ENCODE data around the gene HSDL2.
"Not testable (repeated sequence)": the region's sequence is repeated elsewhere in the genome, so short reads cannot be mapped to it uniquely, and the experiment has no call there.

Gene HSDL2

DNA sequence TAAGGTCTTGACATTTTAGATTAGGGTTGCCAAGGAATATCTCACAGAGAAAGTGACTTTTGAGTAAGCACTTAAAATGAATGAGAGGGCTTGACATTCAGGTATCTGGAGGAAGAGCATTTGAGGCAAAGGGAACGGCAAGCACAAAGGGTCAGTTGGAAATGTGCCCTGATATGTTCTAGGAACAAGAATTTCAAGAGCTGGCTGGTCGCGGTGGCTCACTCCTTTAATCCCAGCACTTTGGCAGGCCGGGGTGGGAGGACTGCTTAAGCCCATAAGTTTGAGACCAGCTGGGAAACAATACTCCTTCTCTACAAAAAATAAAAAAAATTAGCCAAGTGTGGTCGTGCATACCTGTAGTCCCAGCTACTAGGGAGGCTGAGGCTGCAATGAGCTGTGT lies 123.3 kb downstream of the HSDL2 start:
- DNase-seq = no peak

DNA sequence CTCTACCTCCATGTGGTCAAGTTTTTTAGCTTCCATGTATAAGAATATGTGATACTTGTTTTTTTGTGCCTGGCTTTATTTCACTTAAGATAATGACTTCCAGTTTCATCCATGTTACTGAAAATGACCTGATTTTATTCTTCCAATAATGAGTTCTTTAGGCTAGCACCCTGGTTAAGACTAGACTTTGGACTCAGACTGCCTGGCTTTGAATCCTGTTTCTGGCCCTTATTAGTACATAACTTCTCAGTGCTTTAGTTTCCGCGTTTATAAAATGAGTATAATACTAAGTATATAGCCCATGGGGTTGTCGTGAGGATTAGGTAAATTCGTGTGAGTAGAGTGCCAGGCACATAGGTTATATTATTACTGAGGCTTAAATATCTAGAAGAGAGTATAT lies 125.2 kb downstream of the HSDL2 start:
- no peak for DNase-seq

DNA sequence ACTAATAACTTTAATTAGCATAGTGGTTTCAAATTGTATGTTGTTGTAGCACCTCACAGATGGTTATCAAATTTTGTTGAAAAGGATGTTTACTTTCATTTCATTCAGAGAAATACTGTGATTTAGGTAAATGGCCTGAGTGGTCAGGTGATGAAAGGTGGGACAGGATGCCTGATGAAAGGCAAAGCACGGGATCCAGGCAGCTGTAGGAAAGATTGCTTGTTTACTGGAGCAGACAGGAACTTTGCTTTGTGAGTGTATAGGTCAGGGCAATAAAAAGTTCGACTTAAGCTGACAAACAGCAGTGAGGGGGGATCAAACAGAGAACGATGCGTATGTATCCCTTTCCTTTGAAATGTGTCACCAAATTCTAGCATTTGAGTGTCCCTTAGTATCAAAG lies 125.7 kb downstream of the HSDL2 start:
- DNase-seq = no peak

DNA sequence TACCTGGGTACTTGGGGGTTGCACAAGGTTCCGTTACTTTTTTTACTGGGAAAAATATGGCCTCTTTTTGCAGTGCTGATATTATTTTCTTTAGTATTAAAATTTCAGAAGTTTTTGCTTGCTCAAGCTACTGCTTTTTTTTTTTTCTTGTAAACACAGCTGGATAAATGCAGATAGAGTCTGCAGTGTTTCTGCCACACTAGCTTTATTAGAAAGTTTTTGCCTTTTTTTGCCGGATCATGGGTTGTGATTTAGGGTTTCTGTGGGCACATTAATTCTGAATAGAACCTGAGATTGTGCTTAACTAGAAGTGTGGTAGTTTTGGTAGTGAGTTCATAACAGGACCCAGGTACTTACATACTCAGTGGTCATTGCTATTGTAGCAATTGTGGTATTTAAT lies 126.7 kb downstream of the HSDL2 start:
- no peak for DNase-seq

DNA sequence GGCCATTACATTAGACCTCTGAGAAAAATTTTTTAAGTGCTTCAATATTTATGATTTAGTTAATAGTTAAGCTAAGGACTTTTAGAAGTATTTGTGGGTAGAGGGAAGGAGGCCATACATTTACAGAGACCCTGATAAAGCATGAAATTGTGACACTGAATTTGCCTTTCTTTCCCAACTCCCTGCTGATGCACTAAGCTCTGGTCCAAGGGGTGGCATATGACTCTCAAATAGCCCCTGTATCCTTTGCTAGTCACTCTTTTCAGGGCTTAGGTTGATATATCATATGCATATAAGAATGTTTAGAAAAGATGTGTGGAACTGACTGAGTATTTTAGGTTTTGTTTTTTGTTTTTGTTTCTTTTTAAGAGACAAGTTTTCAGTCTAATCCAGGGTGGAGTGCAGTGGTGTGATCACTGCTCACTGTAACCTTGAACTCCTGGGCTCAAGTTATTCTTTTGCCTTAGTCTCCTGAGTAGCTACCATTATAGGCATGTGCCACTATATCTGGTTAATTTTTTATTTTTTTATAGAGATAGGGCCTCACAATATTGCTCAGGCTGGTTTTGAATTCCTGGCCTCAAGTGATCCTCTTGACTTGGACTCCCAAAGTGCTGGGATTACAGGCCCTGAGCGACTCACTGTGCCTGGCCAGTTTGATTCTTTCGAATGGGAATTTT lies 127.2 kb downstream of the HSDL2 start:
- no peak for DNase-seq

DNA sequence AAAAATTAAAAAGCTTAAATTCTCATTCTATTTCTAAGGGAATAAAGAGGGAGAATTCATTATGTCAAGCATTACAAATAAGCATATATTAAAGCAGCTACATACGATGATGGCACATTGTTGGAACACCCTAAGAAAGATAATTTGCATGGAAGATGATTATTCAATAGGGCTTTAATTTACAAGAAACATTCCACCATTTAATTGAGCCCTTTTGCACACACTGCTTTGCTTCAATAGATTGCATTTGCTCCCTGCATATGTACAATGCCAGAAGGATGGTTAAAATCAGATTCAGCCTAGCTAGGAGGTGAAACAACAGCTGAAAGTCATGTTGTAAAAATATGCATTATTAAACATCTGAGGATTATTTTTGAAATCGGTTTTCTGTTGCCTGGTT lies 128.5 kb downstream of the HSDL2 start:
- no peak for DNase-seq

DNA sequence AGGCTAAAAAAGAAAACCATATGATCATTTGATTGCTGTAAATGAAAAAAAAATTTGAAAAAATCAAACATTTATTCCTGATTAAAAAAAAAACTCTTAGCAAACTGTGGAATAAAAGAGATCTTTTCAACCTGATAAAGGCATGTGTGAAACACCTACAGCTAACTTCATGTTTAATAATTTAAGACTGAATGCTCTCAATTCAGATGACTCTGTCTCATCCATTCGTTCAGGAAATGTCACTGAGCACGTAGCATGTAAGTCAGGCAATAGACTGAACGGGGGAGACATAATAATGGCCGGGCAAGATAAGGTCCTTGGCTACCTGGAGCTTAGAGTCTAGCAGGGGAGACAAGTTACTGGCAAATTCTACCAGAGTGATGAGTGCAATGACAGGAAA lies 132.5 kb downstream of the HSDL2 start:
- not testable (repeated sequence) for DNase-seq

DNA sequence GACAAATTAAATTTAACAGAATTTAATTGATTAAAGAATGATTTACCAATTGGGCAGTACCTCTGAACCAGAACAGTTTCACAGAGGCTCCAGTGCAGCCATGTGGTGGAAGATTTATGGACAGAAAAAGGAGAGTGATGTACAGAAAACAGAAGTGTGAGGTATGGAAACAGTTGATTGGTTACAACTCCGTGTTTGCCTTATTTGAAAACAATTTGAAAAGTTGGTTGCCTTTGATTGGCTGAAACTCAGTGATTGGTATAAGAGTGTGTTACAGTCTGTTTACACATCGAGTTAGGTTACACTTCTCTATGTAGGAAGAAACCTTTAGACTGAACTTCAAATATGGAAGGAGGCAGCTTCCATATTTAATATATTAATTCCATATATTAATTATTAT lies 136.9 kb downstream of the HSDL2 start:
- DNase-seq = no peak

DNA sequence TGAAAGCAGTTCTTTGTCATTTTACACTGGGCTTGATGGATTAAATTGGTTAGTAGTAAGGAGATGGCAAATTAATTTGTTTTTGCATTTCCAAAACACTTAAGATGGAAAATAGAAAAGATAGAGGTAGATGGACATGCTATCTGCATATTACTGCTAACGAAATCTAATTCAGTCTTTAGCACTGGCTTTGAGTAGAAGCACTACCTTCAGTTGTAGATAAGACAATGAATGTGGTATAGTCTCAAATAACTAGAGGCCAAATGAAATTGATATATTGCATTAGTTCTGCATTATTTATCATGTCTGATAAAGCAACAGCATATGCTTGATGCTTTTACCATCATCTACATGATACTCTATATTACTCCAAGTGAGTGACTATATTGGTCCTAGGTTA lies 140.2 kb downstream of the HSDL2 start:
- DNase-seq = no peak

DNA sequence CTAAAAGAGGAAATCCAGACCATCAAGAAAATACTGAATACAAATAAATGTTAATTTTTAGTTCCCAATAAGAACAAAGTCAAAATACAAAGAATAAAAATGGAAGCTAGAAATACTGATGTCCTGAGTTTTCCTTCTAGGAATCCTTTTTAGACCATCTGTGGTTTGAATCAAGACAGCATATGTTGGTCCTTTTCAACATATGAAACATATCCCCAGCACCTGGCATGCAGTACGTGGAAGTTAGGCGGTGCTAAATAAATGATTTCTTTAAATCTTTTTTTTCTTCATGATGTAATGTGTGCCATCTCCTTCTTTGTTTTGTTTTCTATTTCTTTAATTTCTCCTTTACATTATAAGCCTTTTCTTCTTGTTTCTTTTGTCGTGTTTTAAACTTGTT lies 140.7 kb downstream of the HSDL2 start:
- no peak for DNase-seq
